Trophoblast cell (in vitro differentiated cells and primary cell): ENCODE measurements around the gene APCDD1L.

ENCODE experiments used
- DNase-seq, 2 donors: peaks; one replicate each; pipeline ENCODE4 v3.0.0-alpha.2; 2016
- H2AFZ ChIP-seq: 2 replicates; pipeline ENCODE4 v1.6.1; 2013; ENCODE audit warnings: low read length, moderate library complexity, mild to moderate bottlenecking; ENCODE audit not compliant: insufficient read depth, poor library complexity
- H2AK5ac ChIP-seq: 2 replicates; pipeline ENCODE4 v1.6.1; 2013; ENCODE audit warnings: mild to moderate bottlenecking, low read length
- H2BK120ac ChIP-seq: 2 replicates; pipeline ENCODE4 v1.6.1; 2013; ENCODE audit warnings: low read length, mild to moderate bottlenecking, moderate library complexity; ENCODE audit not compliant: insufficient read depth, poor library complexity
- H2BK12ac ChIP-seq: 2 replicates; pipeline ENCODE4 v1.6.1; 2013; ENCODE audit warnings: mild to moderate bottlenecking, low read length, moderate library complexity
- H2BK5ac ChIP-seq: 2 replicates; pipeline ENCODE4 v1.6.1; 2013; ENCODE audit warnings: low read length, low read depth, moderate library complexity, mild to moderate bottlenecking; ENCODE audit not compliant: poor library complexity
- H3K14ac ChIP-seq: 2 replicates; pipeline ENCODE4 v1.6.1; 2013; ENCODE audit warnings: mild to moderate bottlenecking, low read length
- H3K18ac ChIP-seq: 2 replicates; pipeline ENCODE4 v1.6.1; 2013; ENCODE audit warnings: mild to moderate bottlenecking, low read length
- H3K23ac ChIP-seq: 2 replicates; pipeline ENCODE4 v1.6.1; 2013; ENCODE audit warnings: low read length
- H3K27ac ChIP-seq: 2 replicates; pipeline ENCODE4 v1.5.1; 2013; ENCODE audit warnings: low read depth, mild to moderate bottlenecking, inconsistent platforms, low read length, moderate library complexity
- H3K27me3 ChIP-seq: 2 replicates; pipeline ENCODE4 v1.6.1; 2013; ENCODE audit warnings: inconsistent platforms, mild to moderate bottlenecking, low read length, moderate library complexity; ENCODE audit not compliant: insufficient read depth
- H3K36me3 ChIP-seq, 2 experiments: 1 replicate in 1 of 2; 2 replicates in 1 of 2; pipeline ENCODE4 v1.6.1; 2013; ENCODE audit warnings: low read length in 2 of 2, mild to moderate bottlenecking in 2 of 2, moderate library complexity in 1 of 2; ENCODE audit not compliant: insufficient read depth in 2 of 2, control insufficient read depth in 1 of 2
- H3K4ac ChIP-seq: 2 replicates; pipeline ENCODE4 v1.6.1; 2013; ENCODE audit warnings: low read depth, mild to moderate bottlenecking, low read length, moderate library complexity
- H3K4me1 ChIP-seq, 2 experiments: 1 replicate in 1 of 2; 2 replicates in 1 of 2; pipeline ENCODE4 v1.6.1; 2013; ENCODE audit warnings: low read length in 2 of 2, mild to moderate bottlenecking in 2 of 2, moderate library complexity in 1 of 2; ENCODE audit not compliant: insufficient read depth in 2 of 2, control insufficient read depth in 1 of 2
- H3K4me2 ChIP-seq: 2 replicates; pipeline ENCODE4 v1.6.1; 2013; ENCODE audit warnings: inconsistent platforms, mild to moderate bottlenecking, low read length, moderate library complexity
- H3K4me3 ChIP-seq: 2 replicates; pipeline ENCODE4 v1.5.1; 2013; ENCODE audit warnings: mild to moderate bottlenecking, low read depth, low read length, inconsistent platforms
- H3K79me1 ChIP-seq: one replicate; pipeline ENCODE4 v1.6.1; 2013; ENCODE audit warnings: low read length
- H3K79me2 ChIP-seq: 2 replicates; pipeline ENCODE4 v1.6.1; 2013; ENCODE audit warnings: low read length, mild to moderate bottlenecking; ENCODE audit not compliant: control insufficient read depth, insufficient read depth, poor library complexity
- H3K9ac ChIP-seq: 2 replicates; pipeline ENCODE4 v1.6.1; 2013; ENCODE audit warnings: mild to moderate bottlenecking, low read length
- H3K9me3 ChIP-seq: 2 replicates; pipeline ENCODE4 v1.6.1; 2013; ENCODE audit warnings: low read depth, mild to moderate bottlenecking, control low read depth, inconsistent platforms, low read length; ENCODE audit not compliant: insufficient read depth
- H4K12ac ChIP-seq: 2 replicates; pipeline ENCODE4 v1.6.1; 2013; ENCODE audit warnings: low read depth, mild to moderate bottlenecking, low read length, moderate library complexity
- H4K8ac ChIP-seq: 2 replicates; pipeline ENCODE4 v1.6.1; 2013; ENCODE audit warnings: low read depth, mild to moderate bottlenecking, low read length, moderate library complexity
- H4K91ac ChIP-seq: one replicate; pipeline ENCODE4 v1.6.1; 2013; ENCODE audit warnings: low read depth, mild to moderate bottlenecking, low read length, moderate library complexity
- WGBS: extraction: QIAGEN DNeasy Blood & Tissue Kit; methylation state at CpG from one replicate; pipeline ENCODE4 v1.1.7; 2013; ENCODE audit warnings: missing lambda C conversion rate; ENCODE audit not compliant: insufficient read length, insufficient coverage; ENCODE audit errors: extremely low coverage; 5-methylcytosine and 5-hydroxymethylcytosine counted together

Gene APCDD1L

DNA sequence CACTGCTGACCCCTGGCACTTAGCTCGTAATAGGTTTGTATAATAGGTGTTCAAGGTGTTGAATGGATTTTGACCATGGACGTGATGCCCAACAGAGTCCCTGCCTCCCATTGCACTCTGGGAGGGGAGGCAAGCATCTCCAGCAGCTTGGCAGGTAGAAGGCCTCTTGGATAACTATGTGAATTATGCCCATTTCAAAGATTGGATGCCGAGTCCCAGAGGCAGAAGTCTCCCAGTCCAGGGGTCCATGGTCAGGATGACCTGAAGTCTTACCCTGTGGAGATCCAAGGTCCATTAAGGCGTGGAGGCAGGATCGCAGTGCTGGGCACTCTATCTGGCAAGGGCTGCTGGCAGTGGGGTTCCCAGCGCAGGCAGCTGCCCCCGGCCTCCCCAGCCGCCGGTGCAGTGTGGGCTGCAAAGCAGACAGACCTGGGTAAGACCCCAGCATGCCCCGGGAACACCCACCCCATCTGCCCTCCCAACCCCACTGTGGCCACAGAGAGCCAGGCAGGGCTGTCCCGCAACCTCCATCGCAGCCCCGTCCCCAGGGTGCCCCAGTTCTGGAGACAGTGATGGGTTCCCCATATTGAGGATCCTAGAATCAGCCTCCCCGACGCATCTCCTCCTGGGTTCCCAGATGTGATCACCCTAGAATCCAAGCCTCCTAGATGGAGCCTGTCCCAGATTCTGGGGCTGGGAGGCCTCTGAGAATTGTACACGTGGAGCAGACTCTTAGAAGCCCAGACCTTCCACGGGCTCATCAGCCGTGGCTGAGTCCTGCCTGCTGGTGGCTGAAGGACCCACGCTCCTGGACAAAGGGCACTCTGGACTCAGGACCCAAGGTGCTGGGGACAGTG, 44.6 kb downstream of the APCDD1L start:
- no peak for DNase-seq
- H3K79me2 ChIP-seq = no peaks in the 10 kb centered on the region
- no CpG with 5 or more reads among the region's 19 CpGs for WGBS
- H4K91ac ChIP-seq = no peak overlapping the region
- H3K23ac ChIP-seq = no peak overlapping the region
- no peak overlapping the region for H3K18ac ChIP-seq
- H3K14ac ChIP-seq = no peak overlapping the region
- no peak overlapping the region for H3K9ac ChIP-seq
- H2BK5ac ChIP-seq = no peak overlapping the region
- H4K8ac ChIP-seq = no peak overlapping the region
- H3K4me3 ChIP-seq = no peak overlapping the region
- no peak overlapping the region for H4K12ac ChIP-seq
- no peak overlapping the region for H2AK5ac ChIP-seq
- no peaks in the 10 kb centered on the region for H3K27me3 ChIP-seq
- peaks cover 0 to 3% of the 10 kb centered on the region in 2 experiments for H3K4me1 ChIP-seq
- H2BK120ac ChIP-seq = no peak overlapping the region
- H3K36me3 ChIP-seq = no peaks in the 10 kb centered on the region
- H3K79me1 ChIP-seq = no peaks in the 10 kb centered on the region
- H3K4me2 ChIP-seq = no peak overlapping the region
- no peak overlapping the region for H2BK12ac ChIP-seq
- H3K27ac ChIP-seq = no peak overlapping the region
- no peak overlapping the region for H2AFZ ChIP-seq
- no peaks in the 10 kb centered on the region for H3K9me3 ChIP-seq
- no peak overlapping the region for H3K4ac ChIP-seq

DNA sequence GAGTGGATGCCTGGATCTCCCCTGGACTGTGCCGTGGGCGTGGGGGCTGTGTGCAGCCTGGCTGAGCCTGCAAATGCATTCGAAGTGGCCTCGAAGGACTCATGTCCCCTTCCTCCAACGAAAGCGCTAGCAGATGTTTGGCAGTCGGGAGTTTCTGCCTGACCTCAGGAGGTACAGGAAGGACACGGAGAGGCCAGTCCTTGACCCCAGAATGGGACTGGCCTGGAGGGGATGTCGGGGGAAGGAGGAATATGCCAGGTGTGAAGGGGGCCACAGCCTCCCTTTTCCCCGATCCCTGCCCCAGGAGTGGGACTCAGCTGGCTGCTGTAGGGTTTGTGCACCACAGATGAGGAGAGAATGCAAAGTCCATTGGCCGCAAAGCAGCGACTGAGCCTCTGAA, 45.6 kb downstream of the APCDD1L start:
- Histone ChIP-seq H3K9ac (no peak overlapping the region), H3K14ac (no peak overlapping the region), H3K4ac (no peak overlapping the region), H2BK5ac (no peak overlapping the region), H3K36me3 (no peaks in the 10 kb centered on the region), H2BK12ac (no peak overlapping the region), H3K79me1 (no peaks in the 10 kb centered on the region), H3K9me3 (no peaks in the 10 kb centered on the region), H3K27ac (no peak overlapping the region), H2AFZ (no peak overlapping the region), H3K4me3 (no peak overlapping the region), H3K4me2 (no peak overlapping the region), H3K23ac (no peak overlapping the region), H4K91ac (no peak overlapping the region), H3K18ac (no peak overlapping the region), H2BK120ac (no peak overlapping the region), H2AK5ac (no peak overlapping the region), H4K12ac (no peak overlapping the region), H3K4me1 (peaks cover 0 to 3% of the 10 kb centered on the region in 2 experiments), H3K79me2 (no peaks in the 10 kb centered on the region), H3K27me3 (no peaks in the 10 kb centered on the region), H4K8ac (no peak overlapping the region)
- DNase-seq = no peak
- no CpG with 5 or more reads among the region's 12 CpGs for WGBS

DNA sequence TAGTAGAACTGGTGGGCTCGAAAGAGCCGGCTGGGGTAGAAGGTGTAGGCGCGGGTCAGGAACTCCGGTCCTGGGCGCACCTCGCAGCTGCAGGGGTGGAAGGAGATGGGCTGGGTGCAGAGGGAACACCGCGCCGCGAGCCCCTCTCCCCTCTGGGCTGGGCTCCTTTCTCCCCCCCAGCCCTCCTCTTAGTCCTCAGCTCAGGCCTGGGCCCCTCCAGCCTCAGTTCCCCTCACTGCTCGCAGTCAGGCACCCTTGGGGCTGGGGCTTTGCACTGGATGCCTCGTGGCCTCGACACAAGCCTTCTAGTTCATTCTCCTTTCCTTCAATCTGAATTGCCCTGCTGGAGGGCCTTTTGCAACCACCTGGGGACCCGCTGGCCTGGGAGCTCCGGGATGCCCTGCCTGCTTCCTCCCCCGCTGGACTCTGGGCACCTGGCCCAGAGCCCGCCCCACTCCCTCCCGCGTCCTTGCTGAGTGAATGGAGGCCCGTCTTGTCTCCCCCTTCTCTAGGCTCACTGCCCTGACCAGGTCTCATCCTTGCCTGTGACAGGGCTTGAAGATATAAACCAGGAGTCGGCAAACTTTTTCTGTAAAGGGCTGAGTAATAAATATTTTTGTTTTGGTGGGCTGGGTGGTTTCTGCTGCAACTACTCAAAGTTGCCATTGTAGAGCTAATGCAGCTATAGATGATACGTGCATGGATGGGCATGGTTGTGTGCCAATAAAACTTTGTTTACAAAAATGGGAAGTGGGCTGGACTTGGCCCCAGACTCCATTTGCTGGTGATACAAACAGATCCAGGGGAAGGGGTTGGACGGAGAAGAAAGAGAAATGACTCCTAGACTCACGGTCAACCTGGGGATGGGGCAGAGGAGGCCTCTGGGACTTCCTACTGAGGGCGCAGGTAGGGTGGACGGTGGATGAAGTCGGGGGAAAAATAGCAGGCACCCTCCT, 47.3 kb downstream of the APCDD1L start:
- Histone ChIP-seq H4K91ac (no peak overlapping the region), H3K4me2 (no peak overlapping the region), H3K9ac (no peak overlapping the region), H2BK120ac (no peak overlapping the region), H3K36me3 (no peaks in the 10 kb centered on the region), H3K27me3 (no peaks in the 10 kb centered on the region), H3K27ac (no peak overlapping the region), H3K14ac (no peak overlapping the region), H2BK12ac (no peak overlapping the region), H4K12ac (no peak overlapping the region), H3K18ac (no peak overlapping the region), H2AK5ac (no peak overlapping the region), H3K23ac (no peak overlapping the region), H3K4ac (no peak overlapping the region), H3K79me2 (no peaks in the 10 kb centered on the region), H3K4me3 (no peak overlapping the region), H2AFZ (no peak overlapping the region), H3K4me1 (peaks cover 0 to 3% of the 10 kb centered on the region in 2 experiments), H3K79me1 (no peaks in the 10 kb centered on the region), H4K8ac (no peak overlapping the region), H3K9me3 (no peaks in the 10 kb centered on the region), H2BK5ac (no peak overlapping the region)
- DNase-seq = no peak
- WGBS = no CpG with 5 or more reads among the region's 28 CpGs

DNA sequence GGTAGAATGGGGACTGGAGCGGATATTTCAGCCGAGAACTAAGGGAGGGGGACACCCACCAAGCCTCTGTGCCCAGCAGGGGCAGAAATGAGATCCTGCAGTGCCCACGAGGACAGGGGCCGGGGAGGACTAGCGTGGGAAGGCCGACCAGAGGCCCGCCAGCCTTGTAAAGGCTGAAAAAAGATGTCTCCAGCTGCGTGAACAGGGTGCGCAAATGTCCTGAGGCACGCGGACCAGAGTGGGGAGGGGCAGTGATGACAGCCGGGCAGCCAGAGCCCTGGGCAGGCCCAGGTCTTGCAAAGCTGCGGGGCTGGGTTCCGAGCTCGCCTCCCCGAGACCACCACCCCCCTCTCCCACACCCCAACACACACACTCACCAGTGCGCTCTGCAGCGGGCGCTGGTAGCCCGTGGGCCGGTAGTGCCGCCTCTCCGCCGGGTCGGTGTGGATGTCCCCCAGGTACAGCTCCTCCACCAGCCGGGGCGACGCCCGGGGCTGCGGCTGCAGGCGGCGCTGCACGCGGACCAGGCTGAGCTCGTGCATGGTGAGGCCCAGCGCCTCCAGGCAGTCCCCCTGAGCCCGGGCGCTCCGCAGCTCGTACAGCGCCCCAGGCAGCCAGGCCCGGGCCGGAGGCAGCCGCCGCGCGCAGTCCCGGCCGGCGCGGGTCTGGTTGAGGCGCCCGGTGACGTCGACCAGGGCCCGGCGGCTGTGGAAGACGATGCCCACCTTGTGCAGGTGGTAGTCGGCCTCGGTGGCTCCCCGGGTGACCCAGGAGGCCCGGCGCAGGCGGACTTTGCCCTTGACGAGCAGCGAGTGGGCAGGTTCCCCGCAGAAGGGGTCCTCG, 48.2 kb downstream of the APCDD1L start:
- Histone ChIP-seq H4K12ac (no peak overlapping the region), H2BK5ac (no peak overlapping the region), H3K27me3 (no peaks in the 10 kb centered on the region), H4K91ac (no peak overlapping the region), H3K9ac (no peak overlapping the region), H3K14ac (no peak overlapping the region), H3K36me3 (no peaks in the 10 kb centered on the region), H4K8ac (no peak overlapping the region), H3K4me2 (no peak overlapping the region), H2BK12ac (no peak overlapping the region), H3K27ac (no peak overlapping the region), H3K4ac (no peak overlapping the region), H2BK120ac (no peak overlapping the region), H3K79me2 (no peaks in the 10 kb centered on the region), H3K9me3 (no peaks in the 10 kb centered on the region), H3K23ac (no peak overlapping the region), H3K79me1 (no peaks in the 10 kb centered on the region), H3K4me3 (no peak overlapping the region), H3K4me1 (peaks cover 0 to 3% of the 10 kb centered on the region in 2 experiments), H2AFZ (no peak overlapping the region), H2AK5ac (no peak overlapping the region), H3K18ac (no peak overlapping the region)
- WGBS = no CpG with 5 or more reads among the region's 68 CpGs
- no peak for DNase-seq
